ENCODE measurements around the gene HELZ. TPM values are rescaled to one million over a fixed set of nuclear protein-coding genes. Genes with fewer than 3 reads are reported as not detected.

The HELZ gene
- 8.3 and 11.4 TPM in 2 replicates for total RNA-seq

GRCh38 chr17:67245073-67245693 is at the start of gene HELZ:
HELZ (minus strand) TSS chr17:67245196; CDS start chr17:67218804, 26,392 bp downstream.

GRCh38 chr17:67044016-67044772 is 200.8 kb downstream of the HELZ start, which contains the start of gene CACNG1:
CACNG1 (plus strand) TSS chr17:67044554; CDS start chr17:67044661, 107 bp downstream.

Other genes with a start within 250 kb of the HELZ start
- gene CACNG1, start 200.6 kb downstream of the HELZ start, total RNA-seq, result not detected in 2 replicates
- gene PSMD12, start 121.4 kb upstream of the HELZ start, total RNA-seq, result 13.7 and 16.8 TPM in 2 replicates
- gene PITPNC1, start 132.1 kb upstream of the HELZ start, total RNA-seq, result 6.7 and 9.5 TPM in 2 replicates

Data from bronchus fibroblast of lung (primary cell).